Activated naive CD8-positive, alpha-beta T cell treated with anti-CD3 and anti-CD28 coated beads, Interleukin-2, amount 50 U/mL, for 16 hours (primary cell): ENCODE data around the gene CDKN1B.

ENCODE experiments used
- DNase-seq: peaks from one replicate; pipeline ENCODE4 v3.0.0-alpha.2; 2020; ENCODE audit warnings: low read depth, low spot score

CDKN1B gene

GRCh38 chr12:12716793-12717585, at the start of gene CDKN1B:
CDKN1B (plus strand) TSS chr12:12717368; CDS start chr12:12717840, 472 bp downstream.
- DNase-seq: peak; percentile 61

- DNase-seq: no peak
Observed at GRCh38 chr12:12668005-12668404, 49.2 kb upstream of the CDKN1B start.

- no peak for DNase-seq
Observed at GRCh38 chr12:12669020-12669419, 48.1 kb upstream of the CDKN1B start.

- no peak for DNase-seq
Observed at GRCh38 chr12:12671850-12672660, 45.1 kb upstream of the CDKN1B start.

- no peak for DNase-seq
Observed at GRCh38 chr12:12673296-12673695, 43.9 kb upstream of the CDKN1B start.

GRCh38 chr12:12676605-12677004, 40.6 kb upstream of the CDKN1B start:
- no peak for DNase-seq

GRCh38 chr12:12681061-12681765, 36.0 kb upstream of the CDKN1B start:
- DNase-seq: no peak

- no peak for DNase-seq
Observed at GRCh38 chr12:12682284-12682683, 34.9 kb upstream of the CDKN1B start.

GRCh38 chr12:12683136-12683697, 34.0 kb upstream of the CDKN1B start:
- DNase-seq: no peak

- no peak for DNase-seq
Observed at GRCh38 chr12:12683725-12684124, 33.4 kb upstream of the CDKN1B start.

GRCh38 chr12:12684375-12685106, 32.6 kb upstream of the CDKN1B start:
- DNase-seq: no peak

GRCh38 chr12:12685305-12685704, 31.9 kb upstream of the CDKN1B start:
- no peak for DNase-seq

GRCh38 chr12:12686472-12686871, 30.7 kb upstream of the CDKN1B start:
- no peak for DNase-seq

GRCh38 chr12:12686925-12687324, 30.2 kb upstream of the CDKN1B start:
- no peak for DNase-seq

- DNase-seq: no peak
Observed at GRCh38 chr12:12689647-12690300, 27.4 kb upstream of the CDKN1B start.

GRCh38 chr12:12691549-12691948, 25.6 kb upstream of the CDKN1B start:
- DNase-seq: no peak

- DNase-seq: no peak
Observed at GRCh38 chr12:12693111-12693671, 24.0 kb upstream of the CDKN1B start.

- peak; percentile 76 for DNase-seq
Observed at GRCh38 chr12:12696562-12697383, 20.4 kb upstream of the CDKN1B start.

- no peak for DNase-seq
Observed at GRCh38 chr12:12699345-12699744, 17.8 kb upstream of the CDKN1B start.
